ENCODE data around the gene TRIO.

GRCh38 chr5:14209222-14209822 is 66.2 kb downstream of the TRIO start:
- TF ChIP-seq CTCF (IDR thresholded peaks at IDR 0.05) (no peak), POLR2AphosphoS5 (IDR thresholded peaks at IDR 0.05) (no peak)
